GM10847 (cell line): ENCODE measurements around the gene TRAPPC5.

ENCODE experiments used
- POLR2A ChIP-seq: IDR thresholded peaks from 2 replicates; pipeline ENCODE4 v1.6.1; 2011; ENCODE audit not compliant: insufficient read length; ENCODE audit errors: extremely low read depth

Gene TRAPPC5

GRCh38 chr19:7680606-7681339 lies at the start of gene TRAPPC5:
Gene TRAPPC5, plus strand, starts transcription at chr19:7680833. Its CDS starts 1,421 bp downstream, at chr19:7682254.
- TF ChIP-seq POLR2A = peak; percentile 37

DNA sequence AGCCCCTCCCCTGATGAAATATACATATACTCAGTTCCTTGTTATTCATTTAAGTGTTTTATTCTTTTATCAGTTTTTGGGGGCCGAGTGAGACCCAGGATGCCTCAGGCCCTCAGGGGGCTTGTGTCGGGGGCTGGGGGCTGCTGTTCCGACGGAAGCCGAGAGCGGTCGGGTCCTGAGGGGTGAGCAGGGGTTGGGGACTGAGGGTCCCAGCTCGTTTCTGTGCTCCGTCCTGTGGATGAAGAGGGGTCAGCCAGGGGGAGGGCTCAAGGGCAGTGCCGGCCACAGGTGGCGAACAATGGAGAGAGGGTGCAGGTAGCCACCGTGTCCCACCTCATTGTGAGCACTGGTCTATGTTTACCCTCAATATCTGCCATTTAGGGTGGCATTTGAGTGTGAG lies 49.1 kb upstream of the TRAPPC5 start:
- TF ChIP-seq POLR2A = no peak

DNA sequence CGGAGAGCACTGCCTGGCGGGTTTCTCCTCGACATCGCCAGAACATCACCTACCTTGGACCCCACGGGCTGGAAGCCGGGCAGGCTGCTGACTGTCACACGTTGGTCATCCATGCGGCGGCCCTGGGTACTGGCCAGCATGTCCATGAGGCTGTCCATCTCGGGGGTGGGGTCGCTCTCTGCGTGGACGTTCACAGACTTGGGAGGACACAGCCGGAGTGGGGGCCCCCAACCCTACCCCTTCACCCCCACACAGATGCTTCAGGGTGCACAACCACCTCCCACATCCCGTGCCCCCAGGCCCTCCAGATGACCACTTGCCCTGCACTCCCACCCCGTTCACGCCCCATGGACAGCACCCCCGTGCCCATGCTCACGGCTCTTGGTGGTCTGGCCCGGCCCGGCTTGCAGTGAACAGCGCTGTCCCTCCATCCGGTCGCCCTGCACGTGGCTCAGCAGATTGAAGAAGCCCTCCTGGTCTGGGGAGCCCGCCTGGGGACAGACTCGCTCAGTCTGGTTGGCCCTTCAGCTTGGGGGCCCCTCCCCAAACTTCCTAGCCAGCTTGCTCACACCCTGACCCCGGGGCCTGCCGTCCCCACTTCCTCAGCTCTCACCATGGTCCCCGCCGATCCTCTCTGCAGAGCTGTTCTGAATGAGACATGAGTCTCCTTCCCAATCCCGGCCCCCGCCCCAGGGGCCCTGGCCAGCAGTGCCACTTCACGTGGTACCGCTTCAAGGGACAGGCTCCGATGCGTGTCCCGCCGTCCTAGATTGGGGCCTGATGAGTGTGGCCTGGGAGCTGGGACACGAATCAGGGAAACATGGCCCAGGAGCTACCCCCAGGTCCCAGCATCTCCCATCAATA lies 48.1 kb upstream of the TRAPPC5 start:
- no peak for TF ChIP-seq POLR2A

DNA sequence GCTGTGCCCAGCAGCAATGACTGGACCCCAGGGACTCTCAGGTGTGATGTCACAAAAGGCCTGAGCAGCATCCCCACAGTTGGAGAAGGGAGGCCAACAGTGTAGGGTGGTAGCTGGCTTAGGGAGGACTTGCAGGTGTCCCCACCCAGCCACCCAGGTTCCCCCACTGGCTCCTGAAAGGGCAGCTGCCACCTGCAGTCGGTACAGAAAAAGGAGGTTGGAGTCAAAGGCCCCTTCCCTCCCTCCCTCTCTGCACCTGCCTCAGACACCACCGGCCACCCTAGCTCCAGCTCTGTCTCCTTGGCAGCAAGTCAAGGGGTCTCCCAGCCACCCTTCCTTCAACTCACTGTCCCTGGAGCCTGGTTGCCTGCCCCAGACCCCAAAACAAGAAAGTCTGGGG lies 46.9 kb upstream of the TRAPPC5 start, which contains the start of gene PCP2:
TSS of gene PCP2 (minus strand) at position 22 of the 400 bp plus-strand sequence. CDS start 262 bp downstream, outside the sequence.
- TF ChIP-seq POLR2A = no peak

- no peak for TF ChIP-seq POLR2A
These were observed 45.0 kb upstream of the TRAPPC5 start for GRCh38 chr19:7635670-7636069.

- no peak for TF ChIP-seq POLR2A
These were observed 44.3 kb upstream of the TRAPPC5 start for GRCh38 chr19:7636317-7636690.

DNA sequence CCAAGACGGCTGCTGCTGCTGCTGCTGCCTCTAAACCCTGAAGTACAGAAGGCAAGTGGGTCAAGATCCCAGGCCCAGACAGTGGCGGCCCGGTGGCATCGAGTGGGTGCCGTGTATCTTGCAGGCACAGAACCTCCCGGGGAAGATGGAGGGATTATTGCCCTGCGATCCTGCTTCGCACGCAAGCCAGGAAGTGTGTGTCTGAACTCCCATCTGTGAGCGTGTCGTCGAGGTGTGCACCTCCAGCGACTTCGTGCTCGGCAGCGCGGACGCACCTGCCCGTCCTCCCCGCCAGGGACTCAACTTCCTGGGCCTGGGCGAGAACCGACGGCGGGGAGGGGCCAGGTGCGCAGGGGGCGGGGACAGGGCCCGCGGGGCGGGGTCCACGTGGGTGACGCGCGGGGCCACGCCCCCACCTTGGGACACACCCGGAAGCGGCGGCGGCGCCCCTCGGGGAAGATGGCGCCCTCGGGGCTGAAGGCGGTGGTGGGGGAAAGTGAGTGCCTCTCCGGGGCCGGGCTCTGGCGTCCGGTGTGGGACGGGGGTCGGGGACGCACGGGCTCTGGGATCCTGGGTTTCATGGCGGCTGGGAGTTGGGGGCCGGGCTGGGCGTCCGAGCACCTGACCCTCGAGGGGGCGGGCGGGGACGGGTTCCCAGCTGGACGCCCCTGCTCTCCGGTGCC lies 43.8 kb upstream of the TRAPPC5 start, which contains the start of gene STXBP2:
TSS of gene STXBP2 (plus strand) at position 420 of the 683 bp plus-strand sequence. CDS start at position 460, 40 bp downstream.
- TF ChIP-seq POLR2A = peak; percentile 87

GRCh38 chr19:7637374-7638256 lies 43.0 kb upstream of the TRAPPC5 start:
- TF ChIP-seq POLR2A = no peak

DNA sequence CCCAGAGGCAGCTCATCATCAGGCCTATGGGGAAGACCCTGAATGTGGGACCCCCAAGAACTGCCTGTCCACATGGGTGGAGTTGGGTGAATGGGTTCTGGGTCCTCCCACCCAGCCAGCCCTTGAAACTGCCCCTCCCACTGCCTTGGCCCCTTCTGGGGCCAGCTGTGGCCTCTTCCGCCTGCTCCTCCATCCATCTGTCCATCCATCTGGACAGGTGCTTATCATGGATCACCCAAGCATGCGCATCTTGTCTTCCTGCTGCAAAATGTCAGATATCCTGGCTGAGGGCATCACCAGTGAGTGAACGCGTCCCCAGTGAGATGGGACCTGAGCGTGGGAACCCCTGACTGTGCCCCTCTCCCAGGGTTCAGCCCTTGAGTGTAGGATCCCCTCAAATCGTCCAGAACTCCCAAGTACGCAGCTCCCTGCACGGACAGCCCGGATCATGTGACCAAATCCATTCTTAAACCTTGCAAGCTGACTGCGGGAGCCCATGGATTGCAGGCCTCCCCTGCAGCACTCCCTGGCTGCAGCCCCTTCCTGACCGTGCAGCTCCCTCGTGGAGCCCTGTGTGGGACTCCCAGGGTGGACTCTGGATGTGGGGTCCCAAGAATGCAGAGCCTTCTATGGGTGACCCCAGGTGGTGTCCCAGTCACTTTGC lies 41.7 kb upstream of the TRAPPC5 start:
- TF ChIP-seq POLR2A = no peak

- TF ChIP-seq POLR2A = no peak
These were observed 40.7 kb upstream of the TRAPPC5 start for GRCh38 chr19:7639863-7640348.

- TF ChIP-seq POLR2A = no peak
These were observed 39.8 kb upstream of the TRAPPC5 start for GRCh38 chr19:7640803-7641202.

- no peak for TF ChIP-seq POLR2A
These were observed 39.0 kb upstream of the TRAPPC5 start for GRCh38 chr19:7641290-7642276.
